HG03060 (cell line): ENCODE data around the gene MBD3.

Experiments
- ATAC-seq: cut with Tn5 transposase; IDR thresholded peaks from one replicate; pipeline ENCODE4 v1.9.1; 2021; ENCODE audit warnings: low read depth, moderate number of reproducible peaks; ENCODE audit not compliant: unreplicated experiment

Gene MBD3

DNA sequence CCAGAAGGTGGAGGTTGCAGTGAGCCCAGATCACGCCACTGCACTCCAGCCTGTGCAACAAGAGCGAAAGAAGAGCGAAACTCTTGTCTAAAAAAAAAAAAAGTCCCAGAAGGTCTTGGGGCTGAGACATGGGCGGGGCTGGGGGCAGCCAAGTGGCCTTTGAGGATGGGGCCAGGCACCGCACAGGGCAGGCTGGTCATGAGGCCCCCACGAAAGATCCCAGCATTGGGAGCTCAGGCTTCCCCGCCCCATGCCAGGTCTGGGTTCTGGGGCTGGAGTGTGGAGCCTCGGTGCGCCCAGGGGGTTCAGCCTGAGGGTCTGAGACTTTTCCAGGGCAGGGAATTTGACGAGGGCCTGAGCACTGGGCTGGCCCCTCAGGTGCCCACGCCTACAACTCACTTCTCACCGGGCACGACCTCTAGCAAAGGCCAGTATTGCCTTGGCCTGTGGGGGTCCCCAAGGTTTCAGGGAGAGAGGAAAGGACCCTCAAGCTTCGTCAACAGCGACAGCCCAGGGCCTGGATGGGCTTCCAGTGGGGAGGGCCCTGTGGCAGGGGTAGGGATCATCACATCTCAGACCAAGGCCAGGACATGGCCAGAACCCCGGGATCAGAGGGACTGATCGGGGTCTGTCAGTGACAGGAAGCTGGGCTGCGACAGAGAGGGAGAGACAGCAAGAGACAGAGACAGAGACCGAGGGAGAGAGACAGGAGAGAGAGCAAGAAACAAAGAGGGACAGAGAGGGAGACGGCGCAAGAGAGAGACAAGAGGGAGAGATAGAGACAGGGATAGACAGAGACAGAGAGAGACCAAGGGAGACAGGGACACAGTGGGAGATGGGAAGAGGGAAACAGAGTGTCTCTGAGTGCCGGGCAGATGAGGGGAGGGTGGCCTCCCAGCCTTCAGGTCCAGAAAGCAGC is 17.1 kb downstream of the MBD3 start:
- ATAC-seq = no peak

GRCh38 chr19:1574354-1575136 is 18.1 kb downstream of the MBD3 start:
- no peak for ATAC-seq

GRCh38 chr19:1572795-1573194 is 19.9 kb downstream of the MBD3 start:
- ATAC-seq = no peak

- no peak for ATAC-seq
Observed at GRCh38 chr19:1571358-1571757, 21.3 kb downstream of the MBD3 start.

- ATAC-seq = no peak
Observed at GRCh38 chr19:1570836-1571235, 21.8 kb downstream of the MBD3 start.

- ATAC-seq = no peak
Observed at GRCh38 chr19:1569997-1570396, 22.7 kb downstream of the MBD3 start.

- ATAC-seq = no peak
Observed at GRCh38 chr19:1568320-1569019, 24.2 kb downstream of the MBD3 start, which contains the start of gene MEX3D. MEX3D (minus strand) TSS chr19:1568325; CDS start chr19:1568058, 267 bp downstream.

DNA sequence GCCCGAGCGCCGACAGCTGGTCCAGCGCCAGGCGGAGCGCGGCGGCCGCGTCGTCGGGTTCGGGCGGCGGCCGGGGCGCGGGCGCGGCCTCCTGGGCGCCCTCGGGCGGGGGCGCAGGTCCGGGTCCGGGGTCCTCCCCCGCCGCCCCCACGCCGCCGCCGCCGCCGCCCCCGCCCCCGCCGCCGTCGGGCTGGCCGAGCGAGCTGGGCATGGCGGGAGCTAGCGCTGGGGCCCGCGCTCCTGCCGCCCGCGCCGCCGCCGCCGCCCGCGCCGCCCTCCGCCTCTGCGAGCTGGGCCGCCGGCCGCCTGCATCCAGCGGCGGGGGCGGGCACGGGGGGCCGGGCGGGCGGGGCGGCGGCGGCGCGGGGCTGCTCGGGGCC is 24.8 kb downstream of the MBD3 start:
- ATAC-seq = no peak

GRCh38 chr19:1567116-1567847 is 25.4 kb downstream of the MBD3 start:
- ATAC-seq = no peak

DNA sequence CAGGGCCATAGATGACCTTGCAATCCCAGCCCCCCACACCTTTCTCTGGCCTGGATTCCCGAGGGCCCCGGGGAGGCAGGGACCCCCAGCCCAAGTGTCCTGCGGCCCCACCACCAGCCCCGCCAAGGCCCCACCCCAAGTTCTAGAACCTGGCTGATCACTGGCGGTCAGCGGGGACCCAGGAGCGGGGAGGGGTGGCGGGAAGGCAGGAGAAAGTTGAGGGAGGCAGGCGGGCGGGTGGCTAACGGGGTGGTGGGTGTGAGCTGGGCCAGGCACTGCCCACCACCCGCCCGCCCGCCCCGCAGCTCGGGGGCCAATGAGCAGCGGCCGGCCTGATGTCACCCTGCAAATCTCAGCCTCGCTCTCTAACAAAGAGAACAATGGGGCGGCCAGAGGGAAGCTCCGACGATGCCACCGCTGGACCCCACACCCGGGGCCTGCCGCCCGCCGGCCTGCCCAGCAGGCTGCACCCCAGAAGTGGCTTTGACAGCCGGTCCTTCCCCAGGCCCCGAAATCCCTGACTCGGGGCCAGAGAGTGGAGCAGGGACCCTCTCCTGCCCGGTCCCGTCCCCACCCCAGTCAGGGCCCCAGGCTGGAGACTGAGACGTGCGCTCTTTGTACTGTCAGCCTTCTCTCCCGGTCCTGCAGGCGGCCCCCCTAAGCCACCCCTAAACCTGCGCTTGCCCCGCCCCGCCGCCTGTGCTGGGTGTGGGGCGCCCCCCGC is 26.1 kb downstream of the MBD3 start:
- ATAC-seq = no peak

DNA sequence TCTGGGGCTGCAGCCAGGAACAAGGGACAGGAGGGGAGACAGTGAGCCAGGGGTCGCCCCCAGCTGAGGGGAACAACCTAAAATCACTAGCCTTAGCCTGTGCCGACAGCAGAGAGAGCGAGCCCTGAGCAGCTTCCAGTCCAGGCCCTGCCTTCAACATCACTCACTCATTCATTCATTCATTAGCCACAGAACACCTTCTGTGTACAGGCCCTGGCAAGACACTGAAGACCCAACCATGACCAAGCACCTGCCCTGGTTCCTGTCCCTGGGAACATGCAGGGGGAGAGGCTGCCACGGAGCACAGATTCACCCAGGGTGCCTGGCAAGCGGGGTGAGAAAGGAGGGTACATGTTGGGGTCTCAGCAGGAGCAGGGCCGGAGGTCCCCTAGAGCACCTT is 29.4 kb downstream of the MBD3 start:
- ATAC-seq = no peak

- no peak for ATAC-seq
Observed at GRCh38 chr19:1561236-1561842, 31.3 kb downstream of the MBD3 start.

- no peak for ATAC-seq
Observed at GRCh38 chr19:1560286-1560882, 32.3 kb downstream of the MBD3 start.

DNA sequence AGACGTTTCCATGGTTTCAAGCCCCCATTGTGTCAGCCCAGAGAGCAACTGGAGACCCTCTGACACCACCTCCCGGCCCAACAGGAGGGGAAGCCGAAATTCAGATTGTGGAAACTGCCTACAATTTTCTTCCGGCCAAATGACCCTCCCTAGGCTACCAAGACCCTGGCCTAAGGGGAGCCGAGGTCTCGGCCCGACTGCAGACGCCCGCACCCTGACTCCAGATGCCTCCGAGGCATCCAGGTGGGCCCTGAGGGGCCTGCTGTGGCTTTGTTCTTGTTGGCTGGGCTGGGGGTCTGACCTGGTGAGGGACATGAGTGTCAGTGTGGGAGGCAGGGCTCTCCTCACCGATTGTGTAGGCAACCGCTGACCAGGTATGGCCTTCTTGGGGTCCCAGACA is 34.1 kb downstream of the MBD3 start:
- no peak for ATAC-seq

DNA sequence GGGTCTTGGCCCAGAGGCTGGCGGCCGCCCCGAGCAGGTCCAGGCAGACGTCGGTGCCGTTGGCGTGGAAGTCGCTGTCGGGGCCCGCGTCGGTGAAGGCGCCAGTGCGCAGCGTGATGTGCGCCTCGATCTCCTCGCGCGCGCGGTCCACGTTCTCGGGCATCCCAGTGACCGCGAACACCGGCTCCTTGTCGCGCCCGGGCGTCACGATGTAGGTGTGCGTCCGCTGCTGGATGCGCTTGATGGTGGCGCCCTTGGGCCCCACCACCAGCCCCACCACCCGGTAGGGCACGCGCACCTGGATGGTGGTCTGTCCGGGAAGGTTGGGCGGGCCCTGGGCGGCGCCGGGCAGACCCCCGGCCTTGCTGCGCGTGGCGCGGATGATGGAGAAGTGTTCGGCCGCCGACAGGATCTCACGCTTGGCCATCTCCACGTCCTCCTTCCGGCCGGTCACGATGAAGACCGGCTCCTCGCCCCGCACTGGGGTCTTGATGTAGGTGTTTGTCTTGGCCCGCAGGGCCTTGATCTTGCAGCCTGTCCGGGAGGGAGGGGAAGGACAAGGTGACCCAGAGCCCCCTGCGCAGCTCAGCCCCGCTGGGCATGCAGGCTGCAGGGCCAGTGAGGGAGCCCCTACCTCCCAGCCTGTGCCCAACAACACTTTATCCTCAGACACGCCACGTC is 36.1 kb downstream of the MBD3 start:
- no peak for ATAC-seq

DNA sequence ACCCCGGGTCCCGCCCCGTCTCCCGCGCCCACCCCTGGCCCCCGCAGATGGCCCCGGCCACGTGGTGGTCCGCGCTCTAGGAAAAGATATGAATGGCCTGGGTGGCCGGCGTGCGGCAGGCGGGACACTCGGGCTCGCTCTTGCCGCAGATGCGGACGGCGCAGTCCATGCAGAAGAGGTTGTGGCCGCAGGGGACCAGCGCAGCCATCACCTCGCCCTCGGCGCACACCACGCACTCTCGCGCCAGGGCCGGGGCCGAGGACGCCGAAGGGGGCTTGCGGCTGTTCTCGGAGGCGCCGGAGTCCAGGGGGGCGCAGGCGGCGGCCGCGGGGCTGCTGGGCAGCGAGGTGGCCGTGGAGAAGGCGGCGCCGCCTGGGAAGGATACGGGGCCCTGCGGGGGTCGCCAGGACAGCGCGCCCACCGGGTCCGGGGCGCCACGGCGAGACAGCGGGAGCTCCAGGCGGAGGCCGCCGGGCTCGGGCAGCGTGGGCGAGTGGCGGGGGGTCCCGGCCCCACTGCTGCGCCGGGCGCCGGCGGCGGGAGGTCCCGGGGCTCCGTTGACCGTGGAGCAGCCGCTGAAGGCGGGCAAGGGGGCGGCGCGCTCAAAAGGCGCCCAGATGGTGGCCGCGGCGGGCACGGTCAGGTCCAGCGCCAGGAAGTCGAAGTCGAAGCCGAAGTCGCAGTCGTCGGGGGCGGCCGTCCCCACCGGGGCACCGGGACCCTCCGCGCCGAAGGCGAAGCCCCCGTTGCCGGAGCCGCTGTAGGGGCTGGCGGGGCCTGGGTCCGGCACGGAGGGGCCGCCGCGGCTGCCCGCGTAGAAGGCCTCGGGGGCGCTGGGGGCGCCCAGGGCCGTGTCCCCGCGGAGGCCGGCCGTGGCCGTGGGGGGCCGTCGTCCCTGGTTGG is 36.9 kb downstream of the MBD3 start:
- no peak for ATAC-seq

GRCh38 chr19:1554968-1555367 is 37.7 kb downstream of the MBD3 start:
- ATAC-seq = no peak
